B cell (primary cell): ENCODE results near the gene NUDT6. TPM values are rescaled to one million over a fixed set of nuclear protein-coding genes. Genes with fewer than 3 reads are reported as not detected.

Source experiments
- ATAC-seq: fragments of 200-7000 bp; cut with Tn5 transposase; one replicate; pipeline ENCODE4 v1.10.0; 2021; ENCODE audit warnings: low read depth, mild to moderate bottlenecking, moderate number of reproducible peaks, moderate library complexity
- CTCF ChIA-PET: fragments of 350-600 bp; sonication (Branson Sonifier 250); formaldehyde crosslinking; loops from one replicate; lab custom pipeline; 2021; ENCODE audit warnings: antibody characterized with exemption, inconsistent platforms; lab: Charles Lee
- POLR2A ChIA-PET: fragments of 350-600 bp; sonication (Branson Sonifier 250); formaldehyde crosslinking; loops from one replicate; lab custom pipeline; 2021; ENCODE audit warnings: antibody characterized with exemption; lab: Charles Lee
- DNase-seq: peaks from one replicate; pipeline ENCODE4 v3.0.0; 2013
- H2AFZ ChIP-seq: 2 replicates; pipeline ENCODE4 v1.6.1; 2012; ENCODE audit warnings: mild to moderate bottlenecking, low read depth, low read length; ENCODE audit not compliant: insufficient read depth, poor library complexity, severe bottlenecking
- H3K27ac ChIP-seq, 2 donors: 1 replicate in 1 of 2; 2 replicates in 1 of 2; pipeline ENCODE4 v1.5.1; 2012 to 2013; ENCODE audit warnings: low read length in 2 of 2, mild to moderate bottlenecking in 2 of 2, moderate library complexity in 1 of 2
- H3K27me3 ChIP-seq, 4 experiments: fragments of 200-600 bp in 1 of 4; sonication (generic) in 1 of 4; replicated peaks in 1 of 4; 1 replicate in 2 of 4; 2 replicates in 2 of 4; pipeline versions ENCODE4 v1.6.1 to v1.7.0; 2013 to 2016; ENCODE audit warnings: low read length in 3 of 4, mild to moderate bottlenecking in 2 of 4, mixed read lengths in 1 of 4, moderate library complexity in 1 of 4; ENCODE audit not compliant: insufficient read depth in 4 of 4, control insufficient read depth in 3 of 4; ENCODE audit errors: control extremely low read depth in 1 of 4
- H3K36me3 ChIP-seq, 2 experiments: replicated peaks in 1 of 2; 1 replicate in 1 of 2; 2 replicates in 1 of 2; pipeline versions ENCODE4 v1.6.1 to v1.7.1; 2013; ENCODE audit warnings: low read length in 1 of 2; ENCODE audit not compliant: insufficient read depth in 2 of 2, control insufficient read depth in 1 of 2; ENCODE audit errors: control extremely low read depth in 1 of 2, extremely low read depth in 1 of 2
- H3K4me1 ChIP-seq, 2 donors: fragments of 200-600 bp in 1 of 2; sonication (generic) in 1 of 2; 1 replicate in 1 of 2; 2 replicates in 1 of 2; pipeline versions ENCODE4 v1.5.1 to v1.6.1; 2013 to 2017; ENCODE audit warnings: low read length in 2 of 2; ENCODE audit not compliant: control insufficient read depth in 2 of 2, insufficient read depth in 2 of 2
- H3K4me2 ChIP-seq: replicated peaks from 2 replicates; pipeline ENCODE3; 2012; ENCODE audit warnings: mild to moderate bottlenecking, low read depth, low read length; ENCODE audit not compliant: poor library complexity, severe bottlenecking
- H3K4me3 ChIP-seq, 5 experiments: fragments of 200-600 bp in 1 of 5; sonication (generic) in 1 of 5; 1 replicate in 3 of 5; 2 replicates in 2 of 5; pipeline versions ENCODE4 v1.5.1 to v1.7.0; 2011 to 2016; ENCODE audit warnings: low read length in 4 of 5, mild to moderate bottlenecking in 4 of 5, low read depth in 2 of 5, control low read depth in 1 of 5, moderate library complexity in 1 of 5; ENCODE audit not compliant: insufficient read depth in 1 of 5; ENCODE audit errors: control extremely low read depth in 1 of 5, extremely low read depth in 1 of 5
- H3K79me2 ChIP-seq: fragments of 200-600 bp; sonication (generic); one replicate; pipeline ENCODE4 v1.6.0; 2016; ENCODE audit warnings: low read length; ENCODE audit not compliant: control insufficient read depth, insufficient read depth
- H3K9ac ChIP-seq: fragments of 200-600 bp; sonication (generic); 2 replicates; pipeline ENCODE4 v1.6.1; 2017; ENCODE audit warnings: mild to moderate bottlenecking, low read length, moderate library complexity
- H3K9me3 ChIP-seq, 3 donors: one replicate each; pipeline versions ENCODE4 v1.6.1 to v1.7.1; 2013; ENCODE audit warnings: low read length in 2 of 3; ENCODE audit not compliant: control insufficient read depth in 2 of 3, insufficient read depth in 1 of 3; ENCODE audit errors: control extremely low read depth in 1 of 3
- H4K20me1 ChIP-seq: 2 replicates; pipeline ENCODE4 v1.6.0; 2012; ENCODE audit warnings: mild to moderate bottlenecking, low read length; ENCODE audit not compliant: insufficient read depth, control insufficient read depth, poor library complexity, severe bottlenecking
- H3K27ac Mint-ChIP-seq: one replicate; pipeline ENCODE4 v1.8.0; 2021; ENCODE audit warnings: mixed read lengths
- H3K27me3 Mint-ChIP-seq: one replicate; pipeline ENCODE4 v1.8.0; 2021; ENCODE audit warnings: mixed read lengths
- H3K4me1 Mint-ChIP-seq: one replicate; pipeline ENCODE4 v1.8.0; 2021; ENCODE audit warnings: mixed read lengths
- H3K4me3 Mint-ChIP-seq: one replicate; pipeline ENCODE4 v1.8.0; 2021; ENCODE audit warnings: mixed read lengths
- H3K9me3 Mint-ChIP-seq: one replicate; pipeline ENCODE4 v1.8.0; 2022; ENCODE audit warnings: mixed read lengths; ENCODE audit not compliant: insufficient read depth
- EZH2 ChIP-seq: IDR thresholded peaks from 2 replicates; pipeline ENCODE4 v1.6.1; 2012; ENCODE audit warnings: borderline replicate concordance, low read depth, mild to moderate bottlenecking, moderate library complexity, low read length; ENCODE audit not compliant: insufficient read depth, poor library complexity, severe bottlenecking
- WGBS: methylation state at CpG from one replicate; pipeline ENCODE4 v1.1.5; 2013; ENCODE audit warnings: missing lambda C conversion rate; ENCODE audit not compliant: insufficient coverage; 5-methylcytosine and 5-hydroxymethylcytosine counted together
- intact Hi-C: fragments of 100-400 bp; cut with micrococcal nuclease; formaldehyde crosslinking; loops from one replicate; pipeline ENCODE4 v1.10.0; 2022
- polyA plus RNA-seq: library from polyadenylated mRNA; depleted of rRNA; stranded (reverse); fragments of >200 nt; gene quantifications from 2 replicates; pipeline ENCODE4 v1.2.3, GENCODE V29; 2012
- total RNA-seq, 2 donors: library from RNA; stranded (reverse); fragments of 120-200 nt in 1 of 2; gene quantifications; 1 replicate in 1 of 2; 2 replicates in 1 of 2; pipeline versions ENCODE4 v1.2.3 to v1.2.4, GENCODE V29; 2013 to 2022
- TF ChIP-seq, protein P1 (sequence below): fragments of 200-600 bp; IDR thresholded peaks from one replicate; pipeline ENCODE4 v1.8.0; 2022; ENCODE audit warnings: antibody characterized with exemption, mild to moderate bottlenecking

Gene NUDT6
- total and polyA plus RNA-seq, 2 donors (not counting 1 experiment from before 2014, with no cell fraction given), result 2.4 to 3.4 TPM

DNA sequence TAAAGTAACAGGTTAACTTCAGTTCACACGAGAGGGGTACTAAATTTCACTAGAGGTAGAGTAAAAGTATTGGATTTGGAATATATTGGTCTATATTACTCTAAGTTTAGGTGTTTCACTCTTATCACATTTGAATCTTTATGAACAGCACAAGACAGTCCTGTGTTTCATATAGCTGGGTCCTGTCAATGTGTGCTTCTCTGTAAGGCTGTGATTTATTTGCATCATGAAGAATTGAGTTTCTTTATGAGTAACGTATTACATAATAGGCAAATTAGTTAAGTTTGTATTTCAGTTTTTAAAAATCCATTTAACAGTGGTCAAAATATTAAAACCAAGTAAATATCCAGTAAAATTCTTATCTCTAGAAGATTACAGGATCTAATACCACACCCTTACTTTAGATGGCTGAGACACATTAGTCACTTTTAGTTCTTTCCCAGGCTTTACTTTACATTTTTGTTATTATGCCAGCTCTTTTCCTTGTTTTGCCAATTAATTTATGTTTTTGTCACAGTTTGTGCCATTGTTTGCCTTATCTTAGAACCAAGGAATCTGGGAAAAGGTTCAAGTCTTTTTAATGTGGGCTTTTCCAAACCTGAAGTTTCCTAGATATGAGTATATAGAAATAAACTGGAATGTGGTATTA, 32.1 kb downstream of the NUDT6 start:
- Histone ChIP-seq H3K9ac (no peak overlapping the region), H4K20me1 (no peaks in the 10 kb centered on the region), H3K9me3 (no peaks in the 10 kb centered on the region), H3K27ac (no peak overlapping the region), H3K79me2 (no peaks in the 10 kb centered on the region), H3K4me2 (no peak overlapping the region), H3K36me3 (no peaks in the 10 kb centered on the region), H2AFZ (no peak overlapping the region), H3K4me3 (no peak overlapping the region), H3K4me1 (no peaks in the 10 kb centered on the region), H3K27me3 (no peaks in the 10 kb centered on the region)
- ATAC-seq (no peak), DNase-seq (no peak)
- ChIA-PET CTCF (no interaction called here), POLR2A (no interaction called here)
- no peak for TF ChIP-seq EZH2
- TF ChIP-seq, protein P1, sequence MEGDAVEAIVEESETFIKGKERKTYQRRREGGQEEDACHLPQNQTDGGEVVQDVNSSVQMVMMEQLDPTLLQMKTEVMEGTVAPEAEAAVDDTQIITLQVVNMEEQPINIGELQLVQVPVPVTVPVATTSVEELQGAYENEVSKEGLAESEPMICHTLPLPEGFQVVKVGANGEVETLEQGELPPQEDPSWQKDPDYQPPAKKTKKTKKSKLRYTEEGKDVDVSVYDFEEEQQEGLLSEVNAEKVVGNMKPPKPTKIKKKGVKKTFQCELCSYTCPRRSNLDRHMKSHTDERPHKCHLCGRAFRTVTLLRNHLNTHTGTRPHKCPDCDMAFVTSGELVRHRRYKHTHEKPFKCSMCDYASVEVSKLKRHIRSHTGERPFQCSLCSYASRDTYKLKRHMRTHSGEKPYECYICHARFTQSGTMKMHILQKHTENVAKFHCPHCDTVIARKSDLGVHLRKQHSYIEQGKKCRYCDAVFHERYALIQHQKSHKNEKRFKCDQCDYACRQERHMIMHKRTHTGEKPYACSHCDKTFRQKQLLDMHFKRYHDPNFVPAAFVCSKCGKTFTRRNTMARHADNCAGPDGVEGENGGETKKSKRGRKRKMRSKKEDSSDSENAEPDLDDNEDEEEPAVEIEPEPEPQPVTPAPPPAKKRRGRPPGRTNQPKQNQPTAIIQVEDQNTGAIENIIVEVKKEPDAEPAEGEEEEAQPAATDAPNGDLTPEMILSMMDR, result no peak
- H3K9me3 Mint-ChIP-seq, result no peaks in the 10 kb centered on the region
- H3K27ac Mint-ChIP-seq, result no peak overlapping the region
- no peaks in the 10 kb centered on the region for H3K27me3 Mint-ChIP-seq
- H3K4me3 Mint-ChIP-seq, result no peak overlapping the region
- intact Hi-C loops, result no loop called here
- no peaks in the 10 kb centered on the region for H3K4me1 Mint-ChIP-seq
- no CpG with 5 or more reads among the region's 2 CpGs for WGBS

DNA sequence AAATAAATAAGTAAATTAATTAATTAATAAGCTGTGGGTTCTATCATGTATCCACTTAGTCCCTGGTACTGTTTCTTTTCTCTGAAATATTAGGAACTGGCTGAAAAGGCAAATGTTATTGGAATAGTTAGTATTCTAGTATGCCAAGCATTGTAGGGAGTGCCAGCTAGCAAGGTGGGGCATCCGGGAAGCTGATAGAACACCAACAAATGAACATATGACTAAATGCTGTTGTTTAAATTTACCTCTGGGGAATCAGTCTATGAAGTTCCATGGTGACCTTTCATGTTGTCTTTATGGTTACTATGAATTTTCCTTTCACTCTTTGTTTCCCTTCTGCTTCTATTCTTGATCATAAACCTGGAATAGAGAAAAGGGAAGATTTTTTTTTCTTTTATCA, 32.7 kb downstream of the NUDT6 start:
- Histone ChIP-seq H4K20me1 (no peaks in the 10 kb centered on the region), H3K79me2 (no peaks in the 10 kb centered on the region), H3K9ac (no peak overlapping the region), H2AFZ (no peak overlapping the region), H3K27ac (no peak overlapping the region), H3K4me3 (no peak overlapping the region), H3K27me3 (no peaks in the 10 kb centered on the region), H3K36me3 (no peaks in the 10 kb centered on the region), H3K4me2 (no peak overlapping the region), H3K9me3 (no peaks in the 10 kb centered on the region), H3K4me1 (no peaks in the 10 kb centered on the region)
- no peak for DNase-seq
- Mint-ChIP-seq H3K27me3 (no peaks in the 10 kb centered on the region), H3K27ac (no peak overlapping the region), H3K4me3 (no peak overlapping the region), H3K9me3 (no peaks in the 10 kb centered on the region), H3K4me1 (no peaks in the 10 kb centered on the region)
- no peak for TF ChIP-seq EZH2
- TF ChIP-seq, protein P1, result no peak
- WGBS, result no CpG with 5 or more reads among the region's 1 CpG
- no peak for ATAC-seq
- CTCF ChIA-PET, result no interaction called here
- POLR2A ChIA-PET, result no interaction called here
- intact Hi-C loops, result loop anchor here (10.0 kb wide), 1 partner anchor 85 kb away; no protein-coding TSS in a partner anchor
